T-helper 2 cell treated with Interferon-gamma antibody and Interleukin-4, amounts not matched to agents 5 μg/mL and 100 μg/mL, for 36 hours (primary cell): ENCODE data around the gene PTCHD4.
"Not testable (repeated sequence)": the region's sequence is repeated elsewhere in the genome, so short reads cannot be mapped to it uniquely, and the experiment has no call there.

Source experiments
- DNase-seq: peaks from one replicate; pipeline ENCODE4 v3.0.0; 2021; ENCODE audit warnings: low spot score
- H3K27ac Mint-ChIP-seq: one replicate; pipeline ENCODE4 v1.8.0; 2021; ENCODE audit warnings: mild to moderate bottlenecking, mixed read lengths
- H3K27me3 Mint-ChIP-seq: one replicate; pipeline ENCODE4 v1.8.0; 2021; ENCODE audit warnings: low read depth, mixed read lengths
- H3K36me3 Mint-ChIP-seq: one replicate; pipeline ENCODE4 v1.8.0; 2021; ENCODE audit warnings: low read depth, mixed read lengths
- H3K4me1 Mint-ChIP-seq: one replicate; pipeline ENCODE4 v1.8.0; 2021; ENCODE audit warnings: low read depth, mixed read lengths
- H3K4me3 Mint-ChIP-seq: one replicate; pipeline ENCODE4 v1.8.0; 2022; ENCODE audit warnings: mild to moderate bottlenecking, moderate library complexity, mixed read lengths
- H3K9me3 Mint-ChIP-seq: one replicate; pipeline ENCODE4 v1.8.0; 2021; ENCODE audit warnings: mixed read lengths

The PTCHD4 gene

GRCh38 chr6:48113130-48113529 lies 2.1 kb upstream of the PTCHD4 start:
- no peak overlapping the region for H3K27ac Mint-ChIP-seq
- H3K4me3 Mint-ChIP-seq: no peak overlapping the region
- DNase-seq: no peak
- no peaks in the 10 kb centered on the region for H3K9me3 Mint-ChIP-seq
- H3K36me3 Mint-ChIP-seq: no peaks in the 10 kb centered on the region
- no peaks in the 10 kb centered on the region for H3K27me3 Mint-ChIP-seq
- no peaks in the 10 kb centered on the region for H3K4me1 Mint-ChIP-seq

GRCh38 chr6:48111575-48111974 lies 578 bp upstream of the PTCHD4 start:
- DNase-seq: no peak
- Mint-ChIP-seq H3K4me1 (no peaks in the 10 kb centered on the region), H3K36me3 (no peaks in the 10 kb centered on the region), H3K4me3 (no peak overlapping the region), H3K27me3 (no peaks in the 10 kb centered on the region), H3K27ac (no peak overlapping the region), H3K9me3 (no peaks in the 10 kb centered on the region)

GRCh38 chr6:48110436-48111142 lies 408 bp downstream of the PTCHD4 start:
- H3K9me3 Mint-ChIP-seq: no peaks in the 10 kb centered on the region
- H3K27me3 Mint-ChIP-seq: no peaks in the 10 kb centered on the region
- no peak for DNase-seq
- H3K36me3 Mint-ChIP-seq: no peaks in the 10 kb centered on the region
- H3K4me3 Mint-ChIP-seq: no peak overlapping the region
- no peaks in the 10 kb centered on the region for H3K4me1 Mint-ChIP-seq
- no peak overlapping the region for H3K27ac Mint-ChIP-seq

- H3K4me3 Mint-ChIP-seq: no peak overlapping the region
- no peak overlapping the region for H3K27ac Mint-ChIP-seq
- DNase-seq: no peak
- no peaks in the 10 kb centered on the region for H3K9me3 Mint-ChIP-seq
- no peaks in the 10 kb centered on the region for H3K36me3 Mint-ChIP-seq
- no peaks in the 10 kb centered on the region for H3K4me1 Mint-ChIP-seq
- no peaks in the 10 kb centered on the region for H3K27me3 Mint-ChIP-seq
These were observed 1.1 kb downstream of the PTCHD4 start for GRCh38 chr6:48109944-48110343.

GRCh38 chr6:48102476-48103195 lies 8.4 kb downstream of the PTCHD4 start:
- not testable (repeated sequence) for H3K36me3 Mint-ChIP-seq, DNase-seq, H3K27ac Mint-ChIP-seq, H3K9me3 Mint-ChIP-seq, H3K4me3 Mint-ChIP-seq, H3K4me1 Mint-ChIP-seq, H3K27me3 Mint-ChIP-seq

GRCh38 chr6:48101290-48101689 lies 9.7 kb downstream of the PTCHD4 start:
- Mint-ChIP-seq H3K9me3 (no peaks in the 10 kb centered on the region), H3K27me3 (no peaks in the 10 kb centered on the region), H3K36me3 (no peaks in the 10 kb centered on the region), H3K4me3 (no peak overlapping the region), H3K27ac (no peak overlapping the region), H3K4me1 (no peaks in the 10 kb centered on the region)
- no peak for DNase-seq

- DNase-seq: no peak
- Mint-ChIP-seq H3K9me3 (no peaks in the 10 kb centered on the region), H3K27me3 (no peaks in the 10 kb centered on the region), H3K36me3 (no peaks in the 10 kb centered on the region), H3K4me3 (no peak overlapping the region), H3K4me1 (no peaks in the 10 kb centered on the region), H3K27ac (no peak overlapping the region)
These were observed 10.5 kb downstream of the PTCHD4 start for GRCh38 chr6:48100588-48100895.

- Mint-ChIP-seq H3K27me3 (no peaks in the 10 kb centered on the region), H3K27ac (no peak overlapping the region), H3K4me1 (no peaks in the 10 kb centered on the region), H3K36me3 (no peaks in the 10 kb centered on the region), H3K9me3 (no peaks in the 10 kb centered on the region), H3K4me3 (no peak overlapping the region)
- no peak for DNase-seq
These were observed 11.0 kb downstream of the PTCHD4 start for GRCh38 chr6:48099713-48100587.

GRCh38 chr6:48098923-48099322 lies 12.1 kb downstream of the PTCHD4 start:
- H3K4me3 Mint-ChIP-seq: no peak overlapping the region
- no peaks in the 10 kb centered on the region for H3K36me3 Mint-ChIP-seq
- no peaks in the 10 kb centered on the region for H3K9me3 Mint-ChIP-seq
- H3K4me1 Mint-ChIP-seq: no peaks in the 10 kb centered on the region
- no peak for DNase-seq
- no peak overlapping the region for H3K27ac Mint-ChIP-seq
- no peaks in the 10 kb centered on the region for H3K27me3 Mint-ChIP-seq

- Mint-ChIP-seq H3K27me3 (no peaks in the 10 kb centered on the region), H3K9me3 (no peaks in the 10 kb centered on the region), H3K27ac (no peak overlapping the region), H3K4me1 (no peaks in the 10 kb centered on the region), H3K4me3 (no peak overlapping the region), H3K36me3 (no peaks in the 10 kb centered on the region)
- no peak for DNase-seq
These were observed 18.3 kb downstream of the PTCHD4 start for GRCh38 chr6:48092550-48093217.

- Mint-ChIP-seq H3K27ac (no peak overlapping the region), H3K9me3 (no peaks in the 10 kb centered on the region), H3K27me3 (no peaks in the 10 kb centered on the region), H3K4me3 (no peak overlapping the region), H3K36me3 (no peaks in the 10 kb centered on the region), H3K4me1 (no peaks in the 10 kb centered on the region)
- DNase-seq: no peak
These were observed 20.5 kb downstream of the PTCHD4 start for GRCh38 chr6:48090546-48090945.

- Mint-ChIP-seq H3K27ac (no peak overlapping the region), H3K4me1 (no peaks in the 10 kb centered on the region), H3K27me3 (no peaks in the 10 kb centered on the region), H3K4me3 (no peak overlapping the region), H3K36me3 (no peaks in the 10 kb centered on the region), H3K9me3 (no peaks in the 10 kb centered on the region)
- DNase-seq: no peak
These were observed 23.5 kb downstream of the PTCHD4 start for GRCh38 chr6:48087448-48087847.

GRCh38 chr6:48086187-48086586 lies 24.8 kb downstream of the PTCHD4 start:
- DNase-seq: no peak
- Mint-ChIP-seq H3K4me1 (no peaks in the 10 kb centered on the region), H3K27ac (no peak overlapping the region), H3K9me3 (no peaks in the 10 kb centered on the region), H3K36me3 (no peaks in the 10 kb centered on the region), H3K4me3 (no peak overlapping the region), H3K27me3 (no peaks in the 10 kb centered on the region)
